A673 (cell line): ENCODE data around the gene PFDN4. TPM values are rescaled to one million over a fixed set of nuclear protein-coding genes. Genes with fewer than 3 reads are reported as not detected.

Experiments
- BruUV-seq: library from RNA; stranded (reverse); fragments of 400-500 nt; replicated peaks from 2 replicates; lab custom pipeline; 2021; lab: Mats Ljungman, UMichigan
- CTCF ChIA-PET: fragments of 300-600 bp; sonication (Branson Sonifier 250); formaldehyde crosslinking; loops from one replicate; lab custom pipeline; 2022; ENCODE audit warnings: antibody characterized with exemption; lab: Charles Lee
- POLR2A ChIA-PET: fragments of 300-600 bp; sonication (Branson Sonifier 250); formaldehyde crosslinking; loops from one replicate; lab custom pipeline; 2022; ENCODE audit warnings: antibody characterized with exemption; ENCODE audit not compliant: low non-redundant PET; lab: Charles Lee
- DNase-seq: peaks from one replicate; pipeline ENCODE4 v3.0.0-alpha.2; 2015; ENCODE audit warnings: low spot score
- H3K27ac ChIP-seq: fragments of 200-600 bp; sonication (generic); 2 replicates; pipeline ENCODE4 v1.5.1; 2016; ENCODE audit warnings: mixed run types, low read depth, mild to moderate bottlenecking, mixed read lengths, antibody characterized with exemption, low read length; ENCODE audit not compliant: poor library complexity, severe bottlenecking
- H3K27me3 ChIP-seq: fragments of 200-600 bp; sonication (generic); replicated peaks from 2 replicates; pipeline ENCODE4 v1.6.1; 2017; ENCODE audit warnings: mixed run types, low read depth, mild to moderate bottlenecking, mixed read lengths, antibody characterized with exemption, low read length; ENCODE audit not compliant: insufficient read depth, poor library complexity
- H3K36me3 ChIP-seq: fragments of 200-600 bp; sonication (generic); 2 replicates; pipeline ENCODE4 v1.6.1; 2016; ENCODE audit warnings: mixed run types, mild to moderate bottlenecking, mixed read lengths, antibody characterized with exemption, low read length; ENCODE audit not compliant: insufficient read depth, poor library complexity, severe bottlenecking
- H3K4me1 ChIP-seq: fragments of 200-600 bp; sonication (generic); 2 replicates; pipeline ENCODE4 v1.6.1; 2017; ENCODE audit warnings: mixed run types, mild to moderate bottlenecking, mixed read lengths, antibody characterized with exemption, low read length; ENCODE audit not compliant: insufficient read depth, poor library complexity, severe bottlenecking
- H3K4me3 ChIP-seq: fragments of 200-600 bp; sonication (generic); 2 replicates; pipeline ENCODE4 v1.5.1; 2016; ENCODE audit warnings: low read depth, mixed run types, mild to moderate bottlenecking, mixed read lengths, low read length; ENCODE audit not compliant: poor library complexity, severe bottlenecking
- H3K9me3 ChIP-seq: fragments of 200-600 bp; sonication (generic); 2 replicates; pipeline ENCODE4 v1.6.1; 2016; ENCODE audit warnings: mixed run types, low read depth, mild to moderate bottlenecking, mixed read lengths, antibody characterized with exemption, low read length; ENCODE audit not compliant: poor library complexity, severe bottlenecking
- CTCF ChIP-seq: fragments of 300-800, 200-600 bp; sonication (generic); conservative IDR thresholded peaks from 2 replicates; pipeline ENCODE4 v1.5.1; 2017; ENCODE audit warnings: low read depth, mild to moderate bottlenecking, antibody characterized with exemption, low read length, moderate library complexity, mixed read lengths
- EZH2 ChIP-seq: fragments of 200-600 bp; sonication (generic); IDR thresholded peaks from 2 replicates; pipeline ENCODE4 v1.6.1; 2017; ENCODE audit warnings: borderline replicate concordance, low read depth, mild to moderate bottlenecking, mixed read lengths, antibody characterized with exemption, low read length; ENCODE audit not compliant: poor library complexity, severe bottlenecking
- intact Hi-C: fragments of 100-400 bp; cut with micrococcal nuclease; formaldehyde crosslinking; loops from one replicate; pipeline ENCODE4 v1.10.0; 2022; ENCODE audit not compliant: unreplicated experiment
- total RNA-seq: library from RNA; stranded (reverse); gene quantifications from 2 replicates; pipeline ENCODE4 v1.2.3, GENCODE V29; 2021

The PFDN4 gene
- total RNA-seq, 1 experiment from 2014 or later = 76.0 TPM

GRCh38 chr20:54266844-54267243 is 59.0 kb downstream of the PFDN4 start:
- Histone ChIP-seq H3K4me1 (no peaks in the 10 kb centered on the region), H3K27ac (no peak overlapping the region), H3K9me3 (no peaks in the 10 kb centered on the region), H3K27me3 (no peaks in the 10 kb centered on the region), H3K36me3 (no peaks in the 10 kb centered on the region), H3K4me3 (no peak overlapping the region)
- TF ChIP-seq CTCF = no peak
- no peak for TF ChIP-seq EZH2
- BruUV-seq = no TSS peak
- DNase-seq = no peak
- CTCF ChIA-PET = no interaction called here
- intact Hi-C loops = no loop called here
- POLR2A ChIA-PET = no interaction called here

- ChIA-PET POLR2A (interaction anchor here (0.6 kb wide), 1 partner anchor 18 kb away, joined by 8 read pairs; no protein-coding TSS in a partner anchor), CTCF (interaction anchor here (0.6 kb wide), 1 partner anchor 210 kb away, joined by 3 read pairs; no protein-coding TSS in a partner anchor)
- H3K27ac ChIP-seq = no peak overlapping the region
- no peaks in the 10 kb centered on the region for H3K4me1 ChIP-seq
- TF ChIP-seq CTCF (no peak), EZH2 (no peak)
- H3K9me3 ChIP-seq = no peaks in the 10 kb centered on the region
- intact Hi-C loops = no loop called here
- no peaks in the 10 kb centered on the region for H3K36me3 ChIP-seq
- no peak overlapping the region for H3K4me3 ChIP-seq
- DNase-seq = no peak
- no TSS peak for BruUV-seq
- no peaks in the 10 kb centered on the region for H3K27me3 ChIP-seq
Observed at GRCh38 chr20:54267483-54268003, 59.7 kb downstream of the PFDN4 start.

GRCh38 chr20:54268941-54269340 is 61.1 kb downstream of the PFDN4 start:
- TF ChIP-seq CTCF = no peak
- no peak for TF ChIP-seq EZH2
- CTCF ChIA-PET = no interaction called here
- POLR2A ChIA-PET = no interaction called here
- no TSS peak for BruUV-seq
- H3K4me1 ChIP-seq = no peaks in the 10 kb centered on the region
- H3K27me3 ChIP-seq = no peaks in the 10 kb centered on the region
- H3K9me3 ChIP-seq = no peaks in the 10 kb centered on the region
- H3K27ac ChIP-seq = no peak overlapping the region
- no peak overlapping the region for H3K4me3 ChIP-seq
- intact Hi-C loops = no loop called here
- H3K36me3 ChIP-seq = no peaks in the 10 kb centered on the region
- no peak for DNase-seq

Other genes with a start within 250 kb of the PFDN4 start
- 1.4 and 2.6 TPM in 2 replicates for gene BCAS1, start 137.5 kb upstream of the PFDN4 start, total RNA-seq
- 0.33 and 0.56 TPM in 2 replicates for gene CYP24A1, start 34.1 kb upstream of the PFDN4 start, total RNA-seq